NCI-H1092 (cell line): ENCODE results near the gene WAC.

Experiments
- DNase-seq: peaks from one replicate; lab custom pipeline; 2025; lab: John Stamatoyannopoulos, UW

The WAC gene

GRCh38 chr10:28530751-28531150 is 2.2 kb upstream of the WAC start:
- no peak for DNase-seq

GRCh38 chr10:28533186-28533564 is 257 bp downstream of the WAC start:
- DNase-seq, result no peak

GRCh38 chr10:28533571-28534304 is 820 bp downstream of the WAC start:
- peak; percentile 7 for DNase-seq

GRCh38 chr10:28535846-28536245 is 2.9 kb downstream of the WAC start:
- no peak for DNase-seq

- no peak for DNase-seq
Observed at GRCh38 chr10:28538595-28538994, 5.7 kb downstream of the WAC start.

GRCh38 chr10:28540145-28540544 is 7.2 kb downstream of the WAC start:
- no peak for DNase-seq

- no peak for DNase-seq
Observed at GRCh38 chr10:28541717-28542365, 8.9 kb downstream of the WAC start.

GRCh38 chr10:28542728-28543127 is 9.8 kb downstream of the WAC start:
- no peak for DNase-seq

GRCh38 chr10:28544058-28544457 is 11.1 kb downstream of the WAC start:
- no peak for DNase-seq

GRCh38 chr10:28545967-28546644 is 13.2 kb downstream of the WAC start:
- no peak for DNase-seq

GRCh38 chr10:28548781-28549498 is 16.0 kb downstream of the WAC start:
- DNase-seq, result no peak

GRCh38 chr10:28551086-28551485 is 18.2 kb downstream of the WAC start:
- DNase-seq, result no peak

GRCh38 chr10:28552775-28553174 is 19.9 kb downstream of the WAC start:
- no peak for DNase-seq

- no peak for DNase-seq
Observed at GRCh38 chr10:28554009-28554408, 21.1 kb downstream of the WAC start.

- no peak for DNase-seq
Observed at GRCh38 chr10:28554952-28555351, 22.0 kb downstream of the WAC start.

GRCh38 chr10:28555358-28555757 is 22.4 kb downstream of the WAC start:
- DNase-seq, result no peak

- DNase-seq, result no peak
Observed at GRCh38 chr10:28556142-28556541, 23.2 kb downstream of the WAC start.

GRCh38 chr10:28558186-28558585 is 25.3 kb downstream of the WAC start:
- DNase-seq, result no peak

- no peak for DNase-seq
Observed at GRCh38 chr10:28558923-28559508, 26.1 kb downstream of the WAC start.

GRCh38 chr10:28559618-28560017 is 26.7 kb downstream of the WAC start:
- no peak for DNase-seq

GRCh38 chr10:28560617-28561016 is 27.7 kb downstream of the WAC start:
- no peak for DNase-seq

- DNase-seq, result no peak
Observed at GRCh38 chr10:28561531-28561930, 28.6 kb downstream of the WAC start.
